ENCODE data around the gene LRRC9. TPM values are rescaled to one million over a fixed set of nuclear protein-coding genes. Genes with fewer than 3 reads are reported as not detected.

Gene LRRC9
- total RNA-seq = not detected
- long read RNA-seq = 0 reads

DNA sequence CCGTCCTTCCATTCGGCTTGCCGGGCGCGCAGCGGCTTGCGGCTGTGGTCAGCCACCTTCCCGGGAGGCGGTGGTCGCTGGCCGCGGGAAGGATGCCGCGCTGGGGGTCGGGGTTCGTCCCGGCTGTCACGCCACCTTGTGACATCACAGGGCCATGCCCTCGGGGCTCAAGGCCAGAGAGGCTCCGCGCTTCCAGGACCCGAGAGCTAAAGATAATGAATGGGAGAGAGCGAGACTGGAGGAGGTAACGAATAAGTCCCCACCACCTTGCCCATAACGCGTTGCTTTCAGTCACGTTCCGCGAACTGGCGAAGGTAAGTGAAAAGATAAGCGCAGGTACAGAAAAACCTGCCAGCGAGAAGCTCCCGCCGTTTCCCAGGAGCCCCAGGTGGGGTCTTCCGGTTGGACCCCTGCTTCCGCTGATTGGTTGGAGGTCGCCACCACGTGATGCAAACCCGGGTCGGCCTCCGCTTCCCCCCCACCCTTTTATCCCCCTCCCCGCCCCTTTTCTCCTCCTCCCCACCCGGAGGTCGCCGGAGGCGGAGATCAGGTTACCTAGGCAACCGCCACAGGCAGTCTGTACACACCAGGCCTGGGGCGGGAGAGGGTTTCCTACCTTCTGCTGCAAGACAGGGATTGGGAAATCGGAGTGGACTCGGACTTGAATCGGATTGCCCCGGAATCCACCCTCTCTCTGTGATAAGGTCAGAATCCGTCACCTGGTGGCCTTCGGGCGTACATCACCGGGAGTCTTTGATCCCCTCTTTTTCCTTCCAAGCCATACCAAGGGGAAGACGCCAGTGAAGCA, at the start of gene LRRC9:
Gene LRRC9, plus strand, starts transcription at position 575 of the 808 bp plus-strand sequence.
- Histone ChIP-seq H3K9me3 (no peaks in the 10 kb centered on the region), H3K27me3 (peaks cover 37% of the 10 kb centered on the region), H3K36me3 (no peaks in the 10 kb centered on the region), H3K27ac (no peak within 1 kb of the TSS), H3K4me3 (peak within 1 kb of the TSS; percentile 47), H3K4me1 (peaks cover 13% of the 10 kb centered on the region)
- no peak for TF ChIP-seq CTCF (IDR thresholded peaks at IDR 0.05)
- DNase-seq (peak; percentile 69), ATAC-seq (peak; percentile 77)
- intact Hi-C loops (cut with DNase I) = no loop called here

- peaks cover 19% of the 10 kb centered on the region for H3K27me3 ChIP-seq
- no peak for TF ChIP-seq CTCF (IDR thresholded peaks at IDR 0.05)
- DNase-seq (peak; percentile 87), ATAC-seq (peak; percentile 96)
- H3K9me3 ChIP-seq = no peaks in the 10 kb centered on the region
- no peaks in the 10 kb centered on the region for H3K4me1 ChIP-seq
- intact Hi-C loops (cut with DNase I) = no loop called here
- no peaks in the 10 kb centered on the region for H3K36me3 ChIP-seq
- peak within 1 kb of the TSS; percentile 54 for H3K4me3 ChIP-seq
- no peak within 1 kb of the TSS for H3K27ac ChIP-seq
Measured at GRCh38 chr14:59870277-59871165, 49.4 kb upstream of the LRRC9 start, which contains the start of gene RTN1. Gene RTN1 (minus strand): TSS chr14:59870776. CDS start chr14:59870630, 146 bp downstream.

GRCh38 chr14:59871166-59871495, 48.8 kb upstream of the LRRC9 start:
- Histone ChIP-seq H3K9me3 (no peaks in the 10 kb centered on the region), H3K27ac (no peak overlapping the region), H3K4me3 (peak overlapping the region; percentile 54), H3K4me1 (no peaks in the 10 kb centered on the region), H3K36me3 (no peaks in the 10 kb centered on the region), H3K27me3 (peaks cover 19% of the 10 kb centered on the region)
- ATAC-seq = no peak
- intact Hi-C loops (cut with DNase I) = no loop called here
- no peak for DNase-seq
- TF ChIP-seq CTCF (IDR thresholded peaks at IDR 0.05) = no peak

DNA sequence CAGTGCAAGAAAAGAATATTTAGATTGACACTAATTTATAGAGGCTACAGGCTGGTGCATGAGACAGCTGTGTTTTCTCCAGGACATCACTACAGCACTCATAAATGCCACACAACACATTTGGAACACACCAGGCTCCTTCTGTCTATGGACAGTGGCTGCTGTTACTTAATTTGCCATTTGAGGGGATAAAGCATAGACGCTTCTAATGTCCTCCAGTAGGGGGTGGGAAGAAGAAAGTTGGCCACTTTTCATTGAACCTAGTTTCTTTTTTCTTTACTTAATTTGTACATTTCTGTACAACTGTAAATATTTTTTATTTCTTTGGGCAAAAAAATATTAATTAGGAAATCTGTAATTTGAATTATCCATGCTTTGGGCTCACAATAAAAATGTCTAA, 37.0 kb upstream of the LRRC9 start:
- peak; percentile 14 for TF ChIP-seq CTCF (IDR thresholded peaks at IDR 0.05)
- DNase-seq = no peak
- Histone ChIP-seq H3K27me3 (no peaks in the 10 kb centered on the region), H3K27ac (no peak overlapping the region), H3K36me3 (no peaks in the 10 kb centered on the region), H3K4me3 (no peak overlapping the region), H3K9me3 (no peaks in the 10 kb centered on the region), H3K4me1 (no peaks in the 10 kb centered on the region)
- no peak for ATAC-seq
- intact Hi-C loops (cut with DNase I) = no loop called here

DNA sequence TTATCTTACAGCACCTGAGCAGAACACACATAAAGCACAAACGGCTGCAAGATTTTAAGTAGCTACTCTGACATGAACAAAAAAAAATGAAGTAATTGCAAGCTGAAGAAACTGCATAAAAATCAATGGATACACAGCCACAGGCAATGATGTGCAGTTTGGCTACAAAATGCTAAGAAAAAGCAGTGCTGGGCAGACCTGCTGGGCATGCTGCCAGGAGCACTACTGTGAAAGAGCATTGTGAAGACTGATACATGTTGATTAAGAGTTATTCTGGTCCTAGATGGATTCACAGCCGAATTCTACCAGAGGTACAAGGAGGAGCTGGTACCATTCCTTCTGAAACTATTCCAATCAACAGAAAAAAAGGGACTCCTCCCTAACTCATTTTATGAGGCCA, 29.3 kb upstream of the LRRC9 start:
- no peak for TF ChIP-seq CTCF (IDR thresholded peaks at IDR 0.05)
- H3K36me3 ChIP-seq = no peaks in the 10 kb centered on the region
- ATAC-seq = no peak

More for the DNA sequence above, 29.3 kb upstream of the LRRC9 start:
- no peaks in the 10 kb centered on the region for H3K4me1 ChIP-seq
- no peaks in the 10 kb centered on the region for H3K27me3 ChIP-seq
- H3K9me3 ChIP-seq = no peaks in the 10 kb centered on the region
- intact Hi-C loops (cut with DNase I) = no loop called here
- no peak for DNase-seq
- H3K4me3 ChIP-seq = no peak overlapping the region
- H3K27ac ChIP-seq = no peak overlapping the region
